GM19025 (cell line): ENCODE data around the gene MBD6.
"Not testable (repeated sequence)": the region's sequence is repeated elsewhere in the genome, so short reads cannot be mapped to it uniquely, and the experiment has no call there.

Source experiments
- ATAC-seq: cut with Tn5 transposase; IDR thresholded peaks from one replicate; pipeline ENCODE4 v1.9.1; 2021; ENCODE audit warnings: mild to moderate bottlenecking, low read depth, moderate library complexity; ENCODE audit not compliant: unreplicated experiment

The MBD6 gene

DNA sequence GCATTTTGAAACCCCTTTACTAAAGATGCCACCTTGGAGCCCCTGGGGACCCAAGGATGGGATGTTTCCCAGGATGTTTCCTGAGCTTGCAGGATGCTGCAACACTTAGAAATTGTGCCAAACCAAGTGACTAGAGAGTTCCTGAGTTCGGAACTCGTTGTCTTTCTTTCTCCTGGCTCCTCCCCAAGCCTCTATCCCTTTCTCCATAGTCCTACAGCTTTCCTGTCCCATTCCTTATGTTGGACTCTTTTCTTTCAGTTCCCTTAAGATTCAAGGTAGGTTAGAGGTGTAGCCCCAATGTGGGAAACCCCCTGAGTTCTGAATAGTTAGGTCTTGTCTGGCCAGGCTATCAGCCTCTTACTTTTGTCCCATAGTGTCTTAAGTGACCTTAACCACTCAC lies 25.9 kb downstream of the MBD6 start:
- ATAC-seq: no peak

DNA sequence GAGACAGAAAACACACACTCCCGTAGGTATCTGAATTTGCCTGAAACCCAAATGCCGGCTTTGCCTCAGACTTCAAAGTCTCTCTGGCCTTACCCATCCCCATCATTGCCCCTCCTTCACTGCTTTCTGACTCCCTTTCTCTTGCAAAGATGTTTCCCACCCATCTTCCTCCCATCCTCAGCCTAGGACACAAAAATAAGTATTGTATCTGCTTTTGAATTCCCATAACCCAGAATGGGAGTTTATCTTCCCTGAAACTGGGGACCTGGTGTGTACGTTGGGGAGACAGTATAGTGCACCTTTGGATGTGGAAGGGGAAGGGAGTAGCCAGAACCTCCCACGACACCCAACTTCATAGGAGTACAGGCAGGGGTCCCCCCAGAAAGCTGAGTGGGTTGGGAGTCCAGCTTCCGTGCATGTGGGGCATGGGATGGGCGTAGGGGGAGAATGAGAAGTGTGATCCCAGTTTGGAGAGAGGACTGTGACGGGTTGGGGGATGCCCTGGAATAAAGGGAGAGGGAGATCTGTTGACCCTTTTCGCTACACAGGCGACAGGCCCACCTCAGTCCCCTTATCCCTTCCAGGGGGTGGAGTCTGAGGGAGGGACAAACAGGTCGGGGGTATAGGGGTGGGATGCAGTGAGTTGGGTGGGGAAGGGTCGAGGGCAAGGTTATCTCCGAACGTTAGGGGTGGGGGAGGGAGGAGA lies 26.7 kb downstream of the MBD6 start:
- no peak for ATAC-seq

DNA sequence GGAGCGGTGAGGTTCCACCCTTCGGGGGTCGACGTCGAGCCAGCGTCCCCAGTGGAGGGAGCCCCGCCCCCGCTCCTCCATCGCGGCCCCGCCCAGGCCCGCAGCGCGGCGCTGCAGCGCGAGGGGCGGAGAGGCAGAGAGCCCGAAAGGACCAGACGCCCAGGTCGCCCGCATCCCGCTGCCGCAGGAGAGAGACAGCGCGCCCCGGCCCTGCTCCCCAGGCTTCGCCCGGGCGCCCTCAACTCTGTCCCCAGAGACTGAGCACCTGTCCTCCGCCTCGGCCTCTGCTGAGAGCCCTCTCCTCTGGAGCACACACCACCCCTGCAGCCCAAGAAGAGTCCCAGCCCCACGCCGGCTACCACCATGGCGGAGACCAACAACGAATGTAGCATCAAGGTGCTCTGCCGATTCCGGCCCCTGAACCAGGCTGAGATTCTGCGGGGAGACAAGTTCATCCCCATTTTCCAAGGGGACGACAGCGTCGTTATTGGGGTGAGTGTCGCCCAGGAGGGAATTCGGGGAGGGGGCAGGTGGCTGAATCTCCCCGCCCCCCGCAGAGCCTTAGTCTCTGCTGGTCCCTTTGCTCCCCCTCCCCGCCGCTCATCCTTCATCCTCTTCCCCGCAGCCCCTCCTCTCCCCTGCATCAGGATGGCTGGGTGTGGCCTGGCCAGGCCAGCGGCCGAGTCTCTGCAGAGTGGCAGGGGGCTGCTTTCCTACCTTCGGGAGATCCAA lies 27.5 kb downstream of the MBD6 start, which contains the start of gene KIF5A:
KIF5A (plus strand) TSS at position 136 of the 732 bp plus-strand sequence; CDS start at position 364, 228 bp downstream.
- ATAC-seq: no peak

DNA sequence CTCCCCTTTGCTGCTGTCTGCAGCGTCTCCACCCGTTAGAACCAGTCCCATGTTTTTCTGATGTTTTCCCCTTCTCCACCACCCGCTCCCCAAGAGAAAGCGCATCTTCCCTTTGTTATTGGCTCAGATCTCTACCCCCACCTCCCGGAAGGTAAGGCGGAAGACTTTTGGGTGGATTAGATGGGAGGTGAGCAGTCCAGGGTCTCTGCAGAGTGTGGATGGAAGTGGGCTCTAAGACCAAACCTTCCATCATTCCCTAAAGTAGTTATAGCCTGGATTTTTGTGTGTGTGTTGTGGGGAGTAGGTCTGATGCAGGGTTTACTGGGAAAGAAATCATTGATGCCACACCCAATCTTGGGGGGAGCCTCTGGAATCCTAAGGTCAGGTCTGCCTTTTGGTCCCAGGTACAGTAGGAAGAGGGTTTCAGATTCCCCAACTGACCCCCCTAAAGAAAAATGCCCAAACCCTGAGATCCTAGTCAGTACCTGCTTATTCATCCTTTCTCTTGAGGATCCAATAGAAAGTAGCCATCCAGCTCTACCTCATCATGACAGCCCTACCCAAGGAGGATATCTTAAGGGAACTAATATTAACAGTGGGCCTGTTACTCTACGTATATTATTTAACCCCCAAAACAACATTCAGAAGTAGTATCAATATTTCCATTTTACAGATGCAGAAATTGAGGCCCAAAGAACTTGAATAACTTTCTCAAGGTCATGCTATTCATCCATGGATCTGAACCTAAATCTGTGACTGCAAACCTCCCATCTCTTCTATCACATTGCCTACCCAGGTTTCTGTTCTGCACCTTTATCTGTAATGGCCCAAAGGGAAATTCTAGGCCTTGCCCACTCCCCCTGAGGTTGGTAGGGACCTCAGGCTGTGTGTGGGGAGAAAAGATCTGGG lies 28.3 kb downstream of the MBD6 start:
- no peak for ATAC-seq

DNA sequence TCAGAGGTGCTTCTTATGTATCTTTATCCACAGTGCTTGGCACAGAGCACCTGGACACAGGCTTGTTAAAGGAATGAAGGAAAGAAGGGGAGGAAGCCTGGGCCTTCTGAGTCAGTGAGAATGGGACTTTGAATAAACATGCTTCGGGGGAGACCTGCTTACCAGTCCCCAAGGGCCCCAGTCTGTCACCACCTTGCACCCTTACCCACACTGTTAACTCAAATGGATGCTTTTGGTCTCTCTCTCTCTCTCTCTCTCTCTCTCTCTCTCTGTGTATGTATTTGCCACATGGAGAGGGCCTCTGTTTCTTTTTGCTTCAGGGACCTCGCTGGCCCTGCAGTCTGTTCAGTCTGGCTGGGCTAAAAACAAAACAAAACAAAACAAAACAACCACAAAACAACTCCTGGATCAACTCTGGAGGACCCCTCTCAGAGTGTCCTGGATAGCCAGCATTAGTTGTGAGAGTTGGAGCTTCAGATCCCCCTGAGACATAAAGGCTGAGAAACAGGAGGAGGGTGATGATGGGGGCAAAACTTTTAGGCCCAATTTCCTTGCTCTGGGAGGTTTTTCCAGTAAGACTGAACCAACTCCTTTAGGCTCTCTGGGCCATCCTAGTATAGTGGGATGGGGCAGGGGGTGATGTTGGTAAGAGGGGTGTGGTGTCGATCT lies 29.1 kb downstream of the MBD6 start:
- no peak for ATAC-seq

DNA sequence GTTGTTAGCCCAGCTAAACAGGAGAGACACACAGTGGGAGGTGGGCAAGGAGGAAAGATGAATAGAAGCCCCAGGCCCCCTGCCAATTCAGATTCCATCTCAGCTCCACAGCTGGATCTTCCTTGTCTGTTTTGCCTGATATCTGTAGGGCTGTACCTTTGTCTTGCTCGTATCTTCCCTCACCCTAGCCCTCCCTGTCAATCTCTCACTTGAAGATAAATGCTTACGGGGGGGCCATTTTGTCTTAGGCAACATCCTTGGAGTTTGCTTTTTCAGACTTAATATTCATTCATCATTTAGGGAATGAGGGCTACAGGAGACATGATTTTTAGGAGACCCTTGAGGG lies 29.7 kb downstream of the MBD6 start:
- ATAC-seq: no peak

DNA sequence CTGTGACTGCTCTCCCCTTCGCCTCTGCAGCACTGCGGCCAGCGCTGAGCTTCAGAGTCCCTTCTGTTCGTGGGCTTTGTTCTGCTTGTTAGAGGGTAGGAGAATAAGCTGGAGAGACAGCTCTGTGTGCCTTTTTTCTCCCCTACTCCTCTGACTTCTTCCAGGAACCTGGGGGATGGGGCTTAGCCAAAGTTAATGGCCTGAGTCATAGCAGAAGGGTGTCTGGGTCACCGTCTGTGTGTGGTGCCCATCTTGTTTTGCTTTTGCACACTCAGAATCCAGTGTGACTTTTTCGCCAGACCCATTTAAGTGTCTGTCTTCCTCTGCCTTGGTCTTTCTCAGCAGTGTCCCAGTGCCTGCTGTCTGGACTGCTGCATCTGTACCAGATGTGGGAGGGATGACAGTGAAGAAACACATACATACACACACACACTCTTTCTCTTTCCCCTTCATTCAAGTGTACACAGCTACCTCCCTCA lies 30.2 kb downstream of the MBD6 start:
- ATAC-seq: no peak

DNA sequence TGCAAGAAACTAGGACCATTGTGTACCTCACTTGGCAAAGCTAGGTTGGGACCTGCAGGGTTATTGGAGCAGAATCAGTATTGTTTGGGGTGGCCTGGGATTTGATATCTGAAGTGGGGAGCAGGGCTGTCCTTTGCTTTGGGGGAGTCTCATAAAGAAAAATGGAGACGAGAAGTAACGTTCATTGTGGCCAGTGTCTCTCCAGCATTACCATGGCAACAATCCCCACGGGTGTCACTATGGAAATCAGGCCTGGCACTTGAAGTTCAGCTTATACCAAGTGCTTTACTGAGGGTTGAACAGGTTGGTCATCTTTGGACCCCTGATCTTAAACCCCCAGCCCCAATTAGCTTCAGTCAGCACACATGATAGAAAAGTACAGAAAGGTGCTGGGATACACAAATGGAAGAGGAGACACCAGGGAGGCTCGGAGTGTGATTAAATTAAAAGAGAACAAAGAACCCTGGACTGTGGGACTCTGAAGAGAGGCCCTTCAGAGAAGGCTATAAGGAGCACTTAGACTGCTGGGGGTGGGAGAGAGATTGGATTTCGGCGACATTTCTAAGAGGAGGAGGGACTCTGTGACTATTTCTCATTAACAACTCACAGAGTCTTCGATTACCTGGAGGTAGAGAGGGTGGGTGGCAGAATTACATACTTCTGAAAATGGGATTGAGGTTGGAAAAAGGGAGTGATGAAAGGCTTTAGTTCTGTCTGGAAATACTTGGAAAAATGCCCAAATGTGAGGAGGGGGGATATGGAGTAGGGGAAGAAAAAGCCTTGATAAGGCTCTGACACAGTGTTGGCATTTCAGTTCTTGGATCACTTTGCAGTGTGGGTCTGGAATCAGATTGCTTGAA lies 30.9 kb downstream of the MBD6 start:
- ATAC-seq: no peak

DNA sequence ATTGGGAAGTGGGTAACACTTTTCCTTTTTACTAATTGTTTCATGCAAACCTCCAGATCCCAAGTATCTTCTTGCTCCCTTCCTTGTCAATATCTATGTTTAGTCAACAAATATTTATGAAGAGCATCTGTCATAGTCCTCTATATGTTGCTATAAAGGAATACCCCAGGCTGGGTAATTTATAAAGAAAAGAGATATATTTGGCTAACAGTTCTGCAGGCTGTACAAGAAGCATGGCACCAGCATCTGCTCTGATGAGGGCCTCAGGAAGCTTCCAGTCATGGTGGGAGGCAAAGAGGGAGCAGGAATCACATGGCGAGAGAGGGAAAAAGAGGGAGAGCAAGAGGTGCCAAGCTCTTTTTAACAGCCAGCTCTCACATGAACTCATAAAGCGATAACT lies 31.8 kb downstream of the MBD6 start:
- ATAC-seq: no peak

DNA sequence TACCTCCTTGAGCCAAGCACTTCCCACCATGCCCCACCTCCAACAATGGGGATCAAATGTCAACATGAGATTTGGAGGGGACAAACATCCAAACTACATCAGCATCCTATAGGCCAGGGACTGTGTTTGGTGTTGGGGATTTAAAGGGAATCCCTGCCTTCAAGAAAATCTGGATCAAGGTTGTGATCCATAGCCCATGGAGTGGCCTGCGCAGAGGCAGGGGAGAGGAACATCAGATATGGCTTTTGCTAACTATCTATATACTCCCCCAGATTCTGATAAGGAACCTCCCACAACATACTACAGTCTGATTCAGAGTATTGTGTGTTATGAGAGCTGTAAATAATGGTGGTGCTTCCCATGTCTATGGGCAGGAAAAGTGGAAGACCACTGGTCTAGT lies 32.3 kb downstream of the MBD6 start:
- no peak for ATAC-seq

DNA sequence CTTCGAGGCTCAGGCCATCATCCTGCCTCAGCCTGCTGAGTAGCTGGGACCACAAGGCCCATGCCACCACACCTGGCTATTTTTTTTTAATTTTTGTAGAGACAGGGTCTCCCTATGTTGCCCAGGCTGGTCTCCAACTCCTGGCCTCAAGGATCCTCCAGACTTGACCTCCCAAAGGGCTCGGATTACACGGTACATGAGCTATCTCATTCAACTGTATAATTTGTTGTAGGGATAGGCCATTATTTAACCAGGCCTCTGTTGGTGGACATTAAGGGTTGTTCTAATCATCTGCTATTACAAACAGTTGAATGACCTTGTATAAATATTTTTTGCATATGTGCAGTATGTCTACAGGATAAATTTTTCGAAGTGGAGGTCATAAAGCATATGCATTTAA lies 36.2 kb downstream of the MBD6 start:
- ATAC-seq: no peak

DNA sequence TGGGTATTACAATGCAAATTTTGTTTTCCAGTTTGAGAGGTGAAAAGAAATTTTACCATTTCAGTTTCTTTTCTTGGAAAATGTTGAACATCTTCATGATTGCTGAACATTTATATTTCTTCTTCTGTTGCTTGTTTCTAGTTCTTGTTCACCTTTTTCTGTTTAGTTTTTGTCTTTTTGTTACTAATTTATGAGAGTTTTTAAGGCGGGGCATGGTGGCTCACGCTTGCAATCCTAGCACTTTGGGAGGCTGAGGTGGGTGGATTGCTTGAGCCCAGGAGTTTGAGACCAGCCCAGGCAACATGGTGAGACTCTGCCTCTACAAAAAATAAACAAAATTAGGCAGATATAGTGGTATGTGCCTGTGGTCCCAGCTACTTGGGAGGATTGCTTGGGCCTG lies 37.9 kb downstream of the MBD6 start:
- no peak for ATAC-seq

DNA sequence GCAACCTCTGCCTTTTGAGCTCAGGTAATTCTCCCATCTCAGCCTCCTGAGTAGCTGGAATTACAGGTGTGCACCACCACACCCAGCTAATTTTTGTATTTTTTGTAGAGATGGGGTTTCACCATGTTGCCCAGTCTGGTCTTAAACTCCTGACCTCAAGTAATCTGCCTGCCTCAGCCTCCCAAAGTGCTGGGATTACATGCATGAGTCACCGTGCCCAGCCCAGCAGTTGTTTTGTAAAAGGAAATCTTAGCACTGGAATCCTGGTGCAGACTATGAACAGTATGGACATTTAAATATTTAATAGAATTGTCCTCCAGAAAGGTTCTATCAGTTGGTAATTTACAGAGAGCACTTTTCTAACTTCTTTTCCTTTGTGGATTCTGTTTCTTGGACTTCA lies 38.5 kb downstream of the MBD6 start:
- ATAC-seq: not testable (repeated sequence)

DNA sequence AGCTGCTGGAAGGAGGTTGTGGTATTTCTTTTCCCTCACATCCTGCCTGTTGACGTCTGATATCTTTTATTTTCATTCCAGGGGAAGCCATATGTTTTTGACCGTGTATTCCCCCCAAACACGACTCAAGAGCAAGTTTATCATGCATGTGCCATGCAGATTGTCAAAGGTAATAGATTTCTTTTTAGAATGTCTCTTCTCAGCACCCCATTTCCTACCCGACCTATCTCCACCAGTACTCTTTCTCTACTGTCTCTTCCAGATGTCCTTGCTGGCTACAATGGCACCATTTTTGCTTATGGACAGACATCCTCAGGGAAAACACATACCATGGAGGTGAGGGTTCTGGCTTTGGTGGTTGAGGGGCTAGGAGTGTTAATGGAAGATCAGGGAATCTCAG lies 40.7 kb downstream of the MBD6 start:
- no peak for ATAC-seq

DNA sequence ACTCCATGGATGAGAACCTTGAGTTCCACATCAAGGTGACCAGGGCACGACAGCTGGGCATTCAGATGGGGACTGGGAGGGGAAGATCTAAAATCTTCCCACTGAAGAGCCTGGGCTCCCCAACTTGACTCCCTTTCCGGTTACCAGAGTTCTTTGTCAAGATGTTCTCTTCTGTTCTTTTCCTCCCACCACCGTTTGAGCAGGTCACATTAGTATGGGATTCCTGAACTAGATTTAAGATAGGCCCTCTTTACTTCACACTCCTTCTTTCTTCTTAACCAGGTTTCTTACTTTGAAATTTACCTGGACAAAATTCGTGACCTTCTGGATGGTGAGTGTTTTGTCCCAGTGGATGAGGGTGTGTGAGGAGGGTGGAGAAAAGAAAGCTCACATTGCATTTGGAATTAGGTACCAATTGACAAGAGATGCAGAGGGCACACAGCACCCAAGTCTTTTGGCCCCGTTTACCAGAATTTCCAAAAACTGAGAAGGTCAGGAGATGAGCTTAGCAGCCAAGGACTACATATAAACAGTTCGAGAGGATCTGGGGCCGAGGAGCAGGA lies 41.6 kb downstream of the MBD6 start:
- no peak for ATAC-seq

DNA sequence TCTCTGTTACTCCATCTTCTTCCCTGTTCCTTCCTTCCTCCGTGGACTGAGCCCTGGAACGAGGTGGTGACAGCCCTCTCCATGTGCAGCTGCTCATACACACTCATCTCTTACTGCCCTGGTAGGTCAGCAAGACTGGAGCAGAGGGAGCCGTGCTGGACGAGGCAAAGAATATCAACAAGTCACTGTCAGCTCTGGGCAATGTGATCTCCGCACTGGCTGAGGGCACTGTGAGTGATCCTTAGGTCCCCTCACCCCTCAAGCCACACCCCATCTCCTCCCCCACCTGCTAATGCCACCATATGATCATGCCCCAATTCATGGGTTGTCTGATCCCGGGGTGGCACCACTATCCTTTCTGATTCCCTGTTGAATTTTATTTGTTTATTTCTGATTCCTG lies 46.2 kb downstream of the MBD6 start:
- no peak for ATAC-seq

DNA sequence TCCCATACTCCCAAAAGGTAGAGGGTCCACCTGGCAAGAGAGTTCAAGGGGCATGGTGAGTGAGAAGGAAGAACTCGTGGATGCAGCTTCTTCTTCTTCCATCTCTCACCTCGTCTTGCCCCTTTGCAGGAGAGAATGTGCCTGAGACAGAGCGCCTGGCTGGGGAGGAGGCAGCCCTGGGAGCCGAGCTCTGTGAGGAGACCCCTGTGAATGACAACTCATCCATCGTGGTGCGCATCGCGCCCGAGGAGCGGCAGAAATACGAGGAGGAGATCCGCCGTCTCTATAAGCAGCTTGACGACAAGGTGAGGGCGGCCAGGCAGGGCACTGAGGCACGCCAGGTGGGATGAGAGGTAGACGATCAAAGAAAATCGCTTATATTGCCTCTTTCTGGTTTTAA lies 47.2 kb downstream of the MBD6 start:
- ATAC-seq: no peak

DNA sequence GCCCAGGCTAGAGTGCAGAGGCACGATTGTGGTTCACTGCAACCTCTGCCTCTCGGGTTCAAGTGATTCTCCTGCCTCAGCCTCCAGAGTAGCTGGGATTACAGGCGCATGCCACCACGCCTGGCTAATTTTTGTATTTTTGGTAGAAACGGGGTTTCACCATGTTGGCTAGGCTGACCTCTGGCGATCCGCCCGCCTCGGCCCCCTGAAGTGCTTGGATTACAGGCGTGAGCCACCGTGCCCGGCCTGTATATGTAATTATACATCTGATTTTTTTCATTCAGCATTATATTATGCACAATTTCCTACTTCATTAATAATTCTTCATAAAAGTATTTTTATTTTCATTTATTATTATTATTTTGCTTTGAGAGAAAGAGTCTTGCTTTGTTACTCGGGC lies 47.8 kb downstream of the MBD6 start:
- ATAC-seq: not testable (repeated sequence)
